Subcutaneous adipose tissue (tissue), 4 donors: Measurements from ENCODE around the gene DLAT. TPM values are rescaled to one million over a fixed set of nuclear protein-coding genes. Genes with fewer than 3 reads are reported as not detected.

Source experiments
- total RNA-seq, 4 donors: library from RNA; depleted of rRNA; stranded (reverse); fragments of >200 nt; gene quantifications; one replicate each; pipeline ENCODE4 v1.1.0, GENCODE V29; 2016
- TF ChIP-seq, protein P1 (sequence below): fragments of 450-650 bp; IDR thresholded peaks from one replicate; pipeline ENCODE4 v1.5.1; 2016; ENCODE audit warnings: low read depth, mild to moderate bottlenecking, control low read depth, antibody characterized with exemption, moderate library complexity

Gene DLAT
- total RNA-seq, 4 donors from 2014 or later, result 24.1 to 51.0 (median 28.6) TPM

DNA sequence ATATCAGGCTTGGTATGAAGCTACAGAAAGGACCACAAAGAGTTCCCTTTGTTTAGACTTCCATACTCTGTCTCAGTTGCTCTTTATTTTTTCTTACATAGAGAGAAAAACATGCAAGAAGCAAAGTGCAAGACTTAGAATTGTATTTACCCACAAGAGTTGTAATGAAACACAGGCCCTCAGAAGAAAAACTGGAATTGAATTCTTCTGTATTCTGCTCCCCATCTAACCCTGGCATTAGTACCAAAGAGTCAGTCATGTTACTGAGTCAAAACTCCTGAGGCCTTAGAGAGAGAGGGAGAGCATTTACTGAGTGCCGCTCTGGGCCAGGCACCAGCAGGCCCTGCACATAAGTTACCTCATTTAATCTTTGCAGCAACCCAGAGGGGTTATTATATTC, 43.9 kb upstream of the DLAT start:
- TF ChIP-seq, protein P1, sequence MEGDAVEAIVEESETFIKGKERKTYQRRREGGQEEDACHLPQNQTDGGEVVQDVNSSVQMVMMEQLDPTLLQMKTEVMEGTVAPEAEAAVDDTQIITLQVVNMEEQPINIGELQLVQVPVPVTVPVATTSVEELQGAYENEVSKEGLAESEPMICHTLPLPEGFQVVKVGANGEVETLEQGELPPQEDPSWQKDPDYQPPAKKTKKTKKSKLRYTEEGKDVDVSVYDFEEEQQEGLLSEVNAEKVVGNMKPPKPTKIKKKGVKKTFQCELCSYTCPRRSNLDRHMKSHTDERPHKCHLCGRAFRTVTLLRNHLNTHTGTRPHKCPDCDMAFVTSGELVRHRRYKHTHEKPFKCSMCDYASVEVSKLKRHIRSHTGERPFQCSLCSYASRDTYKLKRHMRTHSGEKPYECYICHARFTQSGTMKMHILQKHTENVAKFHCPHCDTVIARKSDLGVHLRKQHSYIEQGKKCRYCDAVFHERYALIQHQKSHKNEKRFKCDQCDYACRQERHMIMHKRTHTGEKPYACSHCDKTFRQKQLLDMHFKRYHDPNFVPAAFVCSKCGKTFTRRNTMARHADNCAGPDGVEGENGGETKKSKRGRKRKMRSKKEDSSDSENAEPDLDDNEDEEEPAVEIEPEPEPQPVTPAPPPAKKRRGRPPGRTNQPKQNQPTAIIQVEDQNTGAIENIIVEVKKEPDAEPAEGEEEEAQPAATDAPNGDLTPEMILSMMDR, result no peak

DNA sequence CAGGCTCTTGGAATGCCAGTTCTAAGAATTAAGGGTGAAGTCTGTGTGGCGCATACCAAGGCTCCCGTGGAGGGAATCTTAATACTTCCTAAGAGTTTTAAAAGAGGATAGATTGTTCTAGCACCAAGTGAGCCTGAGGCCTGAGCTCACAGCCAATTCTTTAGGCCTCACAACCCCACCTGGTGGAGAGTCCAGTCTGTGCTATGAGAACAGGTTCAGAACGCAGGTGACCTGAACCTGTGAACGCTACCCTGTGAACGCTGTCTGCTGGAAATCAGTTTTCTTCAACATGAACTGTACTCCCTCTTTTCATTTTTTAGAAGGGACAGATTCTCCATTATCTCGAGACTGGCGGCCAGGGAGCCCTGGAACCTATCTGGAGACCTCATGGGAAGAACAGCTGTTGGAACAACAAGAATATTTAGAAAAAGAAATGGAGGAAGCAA, 43.2 kb upstream of the DLAT start:
- TF ChIP-seq, protein P1, result no peak

DNA sequence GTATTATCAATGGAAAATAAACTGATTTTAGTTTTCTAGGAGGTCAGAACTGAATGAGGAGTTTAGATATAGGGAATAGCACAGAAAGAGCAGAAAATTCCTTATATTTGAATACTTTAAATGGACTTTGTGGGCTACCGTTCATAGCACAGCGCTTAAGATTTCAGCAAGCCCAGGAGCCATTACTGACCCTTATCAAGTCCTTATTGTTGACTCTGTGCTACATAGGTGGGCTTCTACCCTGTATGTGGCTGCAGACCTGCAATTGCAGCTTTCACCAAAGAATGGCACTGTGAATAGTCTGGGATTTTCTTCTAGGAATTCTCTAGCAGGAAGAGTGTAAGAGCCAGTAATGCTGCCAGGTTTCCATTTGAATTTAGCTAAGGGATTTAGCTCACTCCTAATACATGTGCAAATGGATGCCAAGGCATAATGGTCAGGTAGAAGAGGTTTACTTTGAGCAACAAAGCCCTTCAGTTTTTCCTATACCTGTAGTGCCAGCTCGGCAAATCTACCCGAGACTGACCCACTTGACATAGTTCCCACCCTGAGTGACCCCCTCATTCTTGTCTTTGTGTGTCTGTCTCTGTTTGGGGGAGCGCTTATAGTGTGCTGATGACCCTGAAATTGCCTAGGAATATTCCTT, 42.5 kb upstream of the DLAT start:
- TF ChIP-seq, protein P1, result no peak

DNA sequence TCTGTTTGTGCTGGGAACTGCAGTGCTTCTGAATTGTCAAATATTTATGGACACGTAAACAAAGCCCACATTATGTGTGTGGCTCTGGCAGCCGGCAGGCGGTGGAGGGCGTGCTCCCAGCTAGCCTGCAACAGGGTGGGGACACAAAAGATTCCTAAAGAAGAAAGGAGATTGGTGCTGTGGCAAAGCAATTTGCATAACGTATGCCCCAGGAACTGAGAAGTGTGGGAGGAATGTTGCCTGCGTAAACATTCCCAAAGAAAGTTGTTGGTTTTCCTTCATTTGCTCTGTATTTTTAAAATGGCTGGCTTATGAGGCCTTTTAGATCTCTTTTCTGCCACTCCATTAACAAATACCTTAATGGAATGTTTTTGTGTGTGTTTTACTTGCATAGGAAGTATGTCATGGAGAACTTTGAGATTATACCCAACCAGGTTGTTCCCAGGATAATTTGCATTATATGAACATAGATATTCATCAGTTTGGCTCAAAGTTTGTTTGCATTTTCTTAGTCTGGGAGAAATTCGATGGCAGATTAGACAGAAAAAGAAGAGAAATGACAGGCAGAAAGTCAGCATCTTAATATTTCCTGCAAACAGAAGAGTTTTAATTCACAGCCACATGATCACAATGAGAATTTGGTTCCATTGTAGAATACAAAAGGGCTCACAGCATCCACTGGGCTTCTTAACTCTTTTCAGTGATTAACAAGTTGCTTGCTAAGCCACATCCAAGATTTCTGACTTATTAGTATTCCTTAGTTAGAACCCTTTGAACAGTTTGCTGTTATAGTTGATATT, 41.8 kb upstream of the DLAT start:
- TF ChIP-seq, protein P1, result no peak

DNA sequence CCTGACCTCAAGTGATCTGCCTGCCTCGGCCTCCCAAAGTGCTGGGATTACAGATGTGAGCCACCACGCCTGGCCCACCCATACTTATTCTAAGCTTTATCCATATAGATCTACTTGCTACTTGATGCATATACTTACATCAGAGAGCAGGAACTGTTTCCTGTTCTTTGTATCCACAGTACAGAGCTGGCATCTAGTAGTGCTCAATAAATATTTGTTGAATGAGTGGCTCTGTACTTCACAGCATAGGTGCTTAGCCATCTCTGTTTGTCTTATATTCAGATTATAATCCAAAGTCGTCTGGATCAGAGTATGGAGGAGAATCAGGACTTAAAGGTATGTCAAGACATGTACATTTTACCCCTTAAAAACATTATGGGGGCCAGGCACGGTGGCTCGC, 38.6 kb upstream of the DLAT start:
- TF ChIP-seq, protein P1, result no peak

DNA sequence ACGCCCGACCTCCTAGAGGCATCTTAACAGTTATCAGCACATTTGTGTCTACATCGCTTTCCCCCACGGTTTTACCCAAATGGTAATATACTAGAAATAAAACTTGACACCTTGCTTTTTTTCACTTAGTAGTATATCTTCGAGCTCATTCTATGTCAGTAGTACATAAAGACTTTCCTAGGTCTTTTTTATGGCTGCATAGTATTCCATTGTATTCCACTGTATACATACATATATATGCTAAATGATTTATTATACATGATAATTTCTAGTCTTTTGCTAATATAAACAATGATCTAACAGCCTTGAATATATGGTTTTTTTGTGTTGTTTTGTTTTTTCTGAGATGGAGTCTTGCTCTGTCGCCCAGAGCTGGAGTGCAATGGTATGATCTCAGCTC, 34.8 kb upstream of the DLAT start:
- TF ChIP-seq, protein P1, result no peak

DNA sequence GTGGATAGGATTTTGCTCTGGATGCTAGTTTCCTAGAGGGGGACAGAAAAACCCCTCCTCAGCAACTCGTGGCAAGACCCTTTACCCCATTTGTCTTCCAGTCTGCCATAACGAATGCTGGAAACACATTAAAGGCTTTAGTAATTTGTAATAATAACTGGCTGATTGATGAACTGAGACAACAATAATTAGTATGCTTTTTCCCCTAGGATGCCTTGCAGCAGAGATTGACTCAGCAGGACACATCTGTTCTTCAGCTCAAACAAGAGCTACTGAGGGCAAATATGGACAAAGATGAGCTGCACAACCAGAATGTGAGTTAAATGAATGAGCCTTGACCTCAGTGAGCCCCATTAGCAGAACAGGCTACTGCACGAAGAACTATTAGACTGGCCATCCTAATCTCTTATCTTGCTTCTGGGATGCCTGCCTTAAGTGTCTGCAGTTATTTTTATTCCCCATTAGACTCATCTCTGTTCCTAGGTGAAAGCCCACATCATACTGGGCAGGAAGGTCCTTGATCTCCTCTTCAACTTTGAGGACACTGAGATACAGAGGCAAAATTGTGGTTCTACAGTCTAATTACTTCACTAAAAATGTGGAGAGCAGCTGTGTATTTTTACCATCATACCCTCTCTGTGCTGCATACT, 32.9 kb upstream of the DLAT start:
- TF ChIP-seq, protein P1, result no peak
